Measurements from ENCODE around the gene NLK.
"Not testable (repeated sequence)": the region's sequence is repeated elsewhere in the genome, so short reads cannot be mapped to it uniquely, and the experiment has no call there.

NLK gene

GRCh38 chr17:28072936-28073533 is 30.6 kb downstream of the NLK start:
- TF ChIP-seq EZH2 (IDR thresholded peaks at IDR 0.05; ENCODE audit: borderline replicate concordance, low read depth, low read length, severe bottlenecking), result no peak
- TF ChIP-seq, protein P1, sequence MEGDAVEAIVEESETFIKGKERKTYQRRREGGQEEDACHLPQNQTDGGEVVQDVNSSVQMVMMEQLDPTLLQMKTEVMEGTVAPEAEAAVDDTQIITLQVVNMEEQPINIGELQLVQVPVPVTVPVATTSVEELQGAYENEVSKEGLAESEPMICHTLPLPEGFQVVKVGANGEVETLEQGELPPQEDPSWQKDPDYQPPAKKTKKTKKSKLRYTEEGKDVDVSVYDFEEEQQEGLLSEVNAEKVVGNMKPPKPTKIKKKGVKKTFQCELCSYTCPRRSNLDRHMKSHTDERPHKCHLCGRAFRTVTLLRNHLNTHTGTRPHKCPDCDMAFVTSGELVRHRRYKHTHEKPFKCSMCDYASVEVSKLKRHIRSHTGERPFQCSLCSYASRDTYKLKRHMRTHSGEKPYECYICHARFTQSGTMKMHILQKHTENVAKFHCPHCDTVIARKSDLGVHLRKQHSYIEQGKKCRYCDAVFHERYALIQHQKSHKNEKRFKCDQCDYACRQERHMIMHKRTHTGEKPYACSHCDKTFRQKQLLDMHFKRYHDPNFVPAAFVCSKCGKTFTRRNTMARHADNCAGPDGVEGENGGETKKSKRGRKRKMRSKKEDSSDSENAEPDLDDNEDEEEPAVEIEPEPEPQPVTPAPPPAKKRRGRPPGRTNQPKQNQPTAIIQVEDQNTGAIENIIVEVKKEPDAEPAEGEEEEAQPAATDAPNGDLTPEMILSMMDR (IDR thresholded peaks at IDR 0.05; ENCODE audit: borderline replicate concordance, extremely low read depth, low read length, poor library complexity, severe bottlenecking), result no peak
- Histone ChIP-seq H3K79me2 (ENCODE audit: insufficient read depth, low read length) (peaks cover 9% of the 10 kb centered on the region), H3K9ac (ENCODE audit: low read depth, low read length) (no peak overlapping the region), H3K4me1 (ENCODE audit: insufficient read depth, low read length) (no peaks in the 10 kb centered on the region; the same call in 1 of the 2 replicates), H3K27ac (ENCODE audit: low read length) (no peak overlapping the region), H3K36me3 (ENCODE audit: insufficient read depth, low read length) (no peaks in the 10 kb centered on the region; the same call in 1 of the 2 replicates), H3K27me3 (ENCODE audit: insufficient read depth, low read length, poor library complexity) (no peaks in the 10 kb centered on the region), H3K9me3 (ENCODE audit: insufficient read depth, low read length, severe bottlenecking) (peaks cover 7% of the 10 kb centered on the region), H3K4me3 (ENCODE audit: low read depth in 1 of 2, low read length in 2 of 2) (no peak overlapping the region), H3K4me2 (ENCODE audit: insufficient read depth, low read length) (no peak overlapping the region), H2AFZ (ENCODE audit: low read depth, low read length) (no peak overlapping the region), H4K20me1 (ENCODE audit: insufficient read depth, low read length) (no peaks in the 10 kb centered on the region)
- DNase-seq (no peak), ATAC-seq (ENCODE audit: insufficient read depth, low read depth) (no peak)

GRCh38 chr17:28074010-28074409 is 31.5 kb downstream of the NLK start:
- Histone ChIP-seq H3K27me3 (ENCODE audit: insufficient read depth, low read length, poor library complexity) (no peaks in the 10 kb centered on the region), H3K4me2 (ENCODE audit: insufficient read depth, low read length) (no peak overlapping the region), H3K9ac (ENCODE audit: low read depth, low read length) (no peak overlapping the region), H3K27ac (ENCODE audit: low read length) (no peak overlapping the region), H3K4me1 (ENCODE audit: insufficient read depth, low read length) (no peaks in the 10 kb centered on the region; the same call in 1 of the 2 replicates), H4K20me1 (ENCODE audit: insufficient read depth, low read length) (no peaks in the 10 kb centered on the region; the same call in 1 of the 2 replicates), H2AFZ (ENCODE audit: low read depth, low read length) (no peak overlapping the region), H3K36me3 (ENCODE audit: insufficient read depth, low read length) (no peaks in the 10 kb centered on the region; the same call in 1 of the 2 replicates), H3K79me2 (ENCODE audit: insufficient read depth, low read length) (peaks cover 14% of the 10 kb centered on the region), H3K9me3 (ENCODE audit: insufficient read depth, low read length, severe bottlenecking) (peaks cover 7% of the 10 kb centered on the region), H3K4me3 (ENCODE audit: low read depth in 1 of 2, low read length in 2 of 2) (no peak overlapping the region)
- no peak for ATAC-seq (ENCODE audit: insufficient read depth, low read depth)
- TF ChIP-seq EZH2 (IDR thresholded peaks at IDR 0.05; ENCODE audit: borderline replicate concordance, low read depth, low read length, severe bottlenecking), result no peak
- TF ChIP-seq, protein P1 (IDR thresholded peaks at IDR 0.05; ENCODE audit: borderline replicate concordance, extremely low read depth, low read length, poor library complexity, severe bottlenecking), result no peak
- DNase-seq, result no peak

GRCh38 chr17:28076144-28076543 is 33.7 kb downstream of the NLK start:
- Histone ChIP-seq H3K4me3 (ENCODE audit: low read depth in 1 of 2, low read length in 2 of 2) (no peak overlapping the region), H3K9me3 (ENCODE audit: insufficient read depth, low read length, severe bottlenecking) (peaks cover 2% of the 10 kb centered on the region)
- TF ChIP-seq, protein P1 (IDR thresholded peaks at IDR 0.05; ENCODE audit: borderline replicate concordance, extremely low read depth, low read length, poor library complexity, severe bottlenecking), result no peak
- TF ChIP-seq EZH2 (IDR thresholded peaks at IDR 0.05; ENCODE audit: borderline replicate concordance, low read depth, low read length, severe bottlenecking), result no peak

GRCh38 chr17:28077140-28077539 is 34.7 kb downstream of the NLK start:
- not testable (repeated sequence) for DNase-seq; H3K9ac ChIP-seq (ENCODE audit: low read depth, low read length); H3K27me3 ChIP-seq (ENCODE audit: insufficient read depth, low read length, poor library complexity); H4K20me1 ChIP-seq (ENCODE audit: insufficient read depth, low read length); H3K4me3 ChIP-seq (ENCODE audit: low read depth in 1 of 2, low read length in 2 of 2); H2AFZ ChIP-seq (ENCODE audit: low read depth, low read length); H3K36me3 ChIP-seq (ENCODE audit: insufficient read depth, low read length); H3K9me3 ChIP-seq (ENCODE audit: insufficient read depth, low read length, severe bottlenecking); H3K4me2 ChIP-seq (ENCODE audit: insufficient read depth, low read length); H3K27ac ChIP-seq (ENCODE audit: low read length); ATAC-seq (ENCODE audit: insufficient read depth, low read depth); H3K4me1 ChIP-seq (ENCODE audit: insufficient read depth, low read length)
- peaks cover 24% of the 10 kb centered on the region for H3K79me2 ChIP-seq (ENCODE audit: insufficient read depth, low read length)

More at GRCh38 chr17:28076144-28076543, 33.7 kb downstream of the NLK start:
- Histone ChIP-seq H3K36me3 (ENCODE audit: insufficient read depth, low read length) (no peaks in the 10 kb centered on the region; the same call in 1 of the 2 replicates), H3K27me3 (ENCODE audit: insufficient read depth, low read length, poor library complexity) (no peaks in the 10 kb centered on the region), H2AFZ (ENCODE audit: low read depth, low read length) (no peak overlapping the region), H3K27ac (ENCODE audit: low read length) (no peak overlapping the region), H3K4me1 (ENCODE audit: insufficient read depth, low read length) (no peaks in the 10 kb centered on the region; the same call in 1 of the 2 replicates), H3K9ac (ENCODE audit: low read depth, low read length) (no peak overlapping the region), H4K20me1 (ENCODE audit: insufficient read depth, low read length) (no peaks in the 10 kb centered on the region; the same call in 1 of the 2 replicates), H3K79me2 (ENCODE audit: insufficient read depth, low read length) (peaks cover 22% of the 10 kb centered on the region), H3K4me2 (ENCODE audit: insufficient read depth, low read length) (no peak overlapping the region)
- ATAC-seq (ENCODE audit: insufficient read depth, low read depth), result 0 out of 3 replicates have a peak, but pooled peaks have one; percentile 35
- DNase-seq, result peak; percentile 16
